HG02798 (cell line): ENCODE data around the gene RMDN2.

ENCODE experiments used
- ATAC-seq: cut with Tn5 transposase; IDR thresholded peaks from one replicate; pipeline ENCODE4 v1.9.1; 2021; ENCODE audit warnings: mild to moderate bottlenecking; ENCODE audit not compliant: unreplicated experiment, poor library complexity

The RMDN2 gene, protein sequence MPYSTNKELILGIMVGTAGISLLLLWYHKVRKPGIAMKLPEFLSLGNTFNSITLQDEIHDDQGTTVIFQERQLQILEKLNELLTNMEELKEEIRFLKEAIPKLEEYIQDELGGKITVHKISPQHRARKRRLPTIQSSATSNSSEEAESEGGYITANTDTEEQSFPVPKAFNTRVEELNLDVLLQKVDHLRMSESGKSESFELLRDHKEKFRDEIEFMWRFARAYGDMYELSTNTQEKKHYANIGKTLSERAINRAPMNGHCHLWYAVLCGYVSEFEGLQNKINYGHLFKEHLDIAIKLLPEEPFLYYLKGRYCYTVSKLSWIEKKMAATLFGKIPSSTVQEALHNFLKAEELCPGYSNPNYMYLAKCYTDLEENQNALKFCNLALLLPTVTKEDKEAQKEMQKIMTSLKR

GRCh38 chr2:37925063-37925897 lies at the start of gene RMDN2:
Gene RMDN2, plus strand, starts transcription at chr2:37925287. Its CDS starts 3,991 bp downstream, at chr2:37929278.
- peak; percentile 93 for ATAC-seq

DNA sequence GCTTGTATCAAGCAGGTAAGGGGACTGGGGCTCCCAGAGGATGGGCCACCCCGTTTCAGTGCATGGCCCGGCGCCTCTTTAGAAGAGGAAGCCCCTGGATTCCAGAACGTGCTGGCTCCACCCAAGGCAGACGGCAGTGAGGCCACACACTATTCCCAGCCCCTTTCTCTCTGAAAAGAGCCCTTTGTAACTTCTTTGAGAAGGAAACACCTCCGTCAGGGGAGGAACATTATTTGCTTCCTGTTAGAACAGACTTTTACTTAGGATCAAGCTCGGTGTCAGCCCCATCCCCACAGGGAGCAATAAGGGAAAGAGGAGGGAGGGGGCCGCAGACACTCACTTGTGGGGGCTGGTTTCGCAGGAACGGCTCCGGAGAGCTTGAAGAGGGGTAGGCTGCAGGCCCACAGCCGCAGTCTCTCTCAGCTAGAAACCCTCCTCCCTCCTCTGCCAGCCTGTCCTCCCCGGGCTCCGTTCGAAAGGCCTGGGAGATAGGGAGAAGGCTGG lies 49.6 kb upstream of the RMDN2 start:
- no peak for ATAC-seq

DNA sequence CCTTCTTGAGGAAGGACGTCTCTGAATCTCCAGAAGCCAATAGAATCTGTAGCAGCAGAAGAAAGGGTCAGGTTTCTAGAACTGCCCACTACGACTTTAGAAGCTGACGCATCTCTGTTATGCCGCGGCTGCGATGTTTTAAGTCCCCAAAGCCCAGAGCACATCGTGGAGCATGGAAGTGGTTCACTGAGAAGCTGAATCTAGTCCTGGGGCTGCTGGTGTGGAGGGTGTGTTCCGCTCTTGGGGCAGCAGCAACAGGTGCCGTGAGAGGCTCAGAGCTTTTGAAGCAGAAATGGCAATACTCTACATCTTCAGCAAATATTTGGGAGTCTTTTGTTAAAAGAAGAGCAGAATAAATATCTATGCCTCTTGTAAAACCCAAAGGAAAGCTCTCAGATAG lies 48.9 kb upstream of the RMDN2 start:
- ATAC-seq = no peak

DNA sequence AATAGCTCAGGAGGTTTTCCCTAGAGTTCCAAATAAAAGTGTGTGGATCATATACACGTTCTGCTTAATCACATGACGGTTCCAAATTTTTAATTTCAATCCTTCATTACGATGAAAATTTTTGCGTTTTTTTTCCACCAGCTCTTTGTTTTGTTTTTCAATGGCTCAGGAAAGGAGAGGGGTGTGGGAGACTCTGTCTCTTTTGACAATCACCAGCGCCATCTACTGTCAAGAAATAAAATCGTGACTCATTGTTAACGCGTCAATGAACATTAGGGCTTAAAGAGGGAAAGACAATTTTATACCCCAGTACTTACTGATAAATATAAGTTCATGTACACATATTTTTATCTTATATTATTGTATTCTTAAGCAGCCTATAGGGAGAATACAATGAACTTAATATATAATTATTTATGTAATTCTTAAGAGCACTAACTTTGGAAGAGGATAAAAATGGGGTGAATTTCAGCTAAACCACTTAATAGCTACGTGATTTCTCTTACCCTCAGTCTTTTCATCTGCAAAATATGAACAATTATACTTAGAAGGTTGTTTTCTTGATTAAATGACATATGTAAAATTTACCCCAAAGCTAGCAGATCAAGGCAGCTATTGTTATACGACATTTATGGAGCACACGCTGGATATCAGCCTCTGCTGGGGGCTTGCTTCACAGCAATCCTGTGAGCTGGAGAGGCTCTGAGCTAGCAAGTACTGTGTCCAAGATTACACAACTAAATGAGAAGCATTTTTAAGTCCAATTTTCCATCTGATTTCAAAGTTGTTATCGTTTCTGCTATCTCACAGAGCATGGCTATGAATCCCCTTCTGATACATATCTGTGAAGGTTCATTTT lies 47.4 kb upstream of the RMDN2 start:
- ATAC-seq = no peak

- ATAC-seq = no peak
Observed at GRCh38 chr2:37878536-37878935, 46.6 kb upstream of the RMDN2 start.

DNA sequence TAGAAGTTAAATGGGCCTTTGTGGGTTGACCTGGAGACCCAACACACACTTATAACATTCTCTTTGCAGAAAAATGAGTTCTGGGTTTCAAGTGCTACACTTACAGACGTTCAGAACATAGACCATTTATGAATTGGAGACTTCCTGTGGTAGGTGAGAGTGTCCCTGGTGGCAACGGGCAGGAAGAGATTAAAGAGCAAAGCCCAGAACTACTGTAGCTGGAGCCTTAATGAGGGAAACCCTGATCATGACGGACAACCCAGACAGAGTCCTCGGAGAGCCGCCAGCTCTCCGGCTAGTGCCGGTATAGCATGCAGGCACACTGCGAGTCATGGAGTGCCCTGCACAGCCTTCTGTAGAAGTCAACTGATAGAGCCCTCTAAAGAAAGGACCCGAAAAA lies 44.5 kb upstream of the RMDN2 start:
- no peak for ATAC-seq

DNA sequence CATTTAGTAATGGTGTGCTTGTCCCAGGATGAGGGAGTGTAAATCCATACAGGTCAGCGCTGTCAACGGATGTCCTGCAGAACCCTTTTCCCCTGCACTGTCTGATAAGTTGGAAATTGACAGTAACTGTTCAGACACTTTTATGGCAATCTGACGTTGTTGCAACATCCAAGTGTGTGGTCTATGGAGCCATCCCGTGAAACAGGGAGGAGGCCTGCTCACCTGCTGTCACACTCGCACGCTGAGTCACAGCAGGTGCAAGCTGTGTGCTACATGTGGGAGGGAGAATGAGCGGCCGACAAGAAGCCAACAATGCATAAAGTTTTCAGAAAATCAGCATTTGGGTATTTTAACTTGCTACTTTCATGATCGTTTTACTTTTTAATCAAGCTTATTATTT lies 43.7 kb upstream of the RMDN2 start:
- ATAC-seq = no peak

DNA sequence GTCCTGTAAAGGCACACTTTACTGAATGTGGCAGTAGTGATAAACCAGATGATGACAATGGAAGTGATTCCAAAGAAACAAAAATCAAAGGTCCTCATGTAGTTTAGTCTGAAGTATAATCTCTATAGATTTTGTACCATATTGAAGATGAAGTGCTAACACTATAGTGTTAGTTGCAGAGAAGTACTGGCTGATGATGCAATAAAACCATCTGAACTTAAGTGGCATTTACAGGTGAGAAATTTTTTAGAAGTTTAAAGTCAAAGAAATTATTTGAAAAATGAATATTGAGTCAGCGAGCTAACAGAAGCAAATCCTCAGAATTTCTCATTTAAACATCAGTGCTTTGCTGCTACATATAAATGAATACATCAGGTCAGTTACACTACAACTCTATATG lies 43.1 kb upstream of the RMDN2 start:
- ATAC-seq = no peak

DNA sequence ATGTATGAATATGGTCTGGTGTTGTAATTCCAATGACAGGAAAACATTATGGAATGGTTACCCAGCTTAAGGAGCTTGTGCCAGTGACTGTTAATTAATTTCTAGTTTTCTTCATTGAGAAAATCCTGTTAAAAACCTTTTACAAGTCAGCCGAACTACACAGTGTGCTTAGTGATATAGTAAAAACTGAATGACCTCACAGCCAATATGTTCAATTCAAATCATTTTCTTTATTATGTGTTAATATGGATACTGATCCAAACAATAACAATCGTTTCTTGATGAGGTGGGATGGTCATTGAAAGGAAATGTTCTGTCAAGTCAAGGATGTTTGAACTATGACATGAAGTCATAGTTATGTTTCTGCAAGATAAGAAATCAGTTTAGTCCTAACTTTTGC lies 41.6 kb upstream of the RMDN2 start:
- ATAC-seq = no peak

DNA sequence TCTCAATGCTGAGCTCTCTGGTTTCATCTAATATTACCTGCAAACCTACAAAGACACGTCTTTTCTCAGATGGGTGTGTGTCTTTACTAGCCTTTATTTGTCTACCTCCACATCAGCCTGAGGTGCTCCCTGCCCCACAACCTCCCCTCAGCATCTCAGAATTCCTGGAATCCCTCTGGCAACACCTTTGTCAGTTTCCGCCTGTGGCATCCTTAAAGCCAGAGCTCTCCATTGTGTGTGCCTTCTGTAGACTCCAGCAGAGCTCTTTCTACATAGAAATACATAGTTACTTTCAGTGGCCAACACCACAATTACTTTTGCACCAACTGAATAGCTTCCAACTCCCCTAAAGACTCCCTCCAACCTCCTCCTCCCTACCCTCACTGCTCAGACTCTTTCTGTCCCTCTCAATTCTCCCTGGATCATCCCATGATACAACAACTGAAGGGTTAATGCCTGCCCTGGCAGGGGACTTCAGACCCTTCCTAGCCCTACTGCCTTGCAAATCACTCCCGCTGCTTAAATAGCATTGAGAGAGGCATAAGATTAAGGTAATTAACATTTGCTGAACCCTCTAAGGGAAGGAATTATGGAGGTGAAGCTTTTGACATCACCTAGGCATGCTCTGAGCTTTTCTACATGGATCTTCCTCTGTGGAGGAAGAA lies 39.6 kb upstream of the RMDN2 start:
- ATAC-seq = no peak

GRCh38 chr2:37886745-37887144 lies 38.3 kb upstream of the RMDN2 start:
- no peak for ATAC-seq

DNA sequence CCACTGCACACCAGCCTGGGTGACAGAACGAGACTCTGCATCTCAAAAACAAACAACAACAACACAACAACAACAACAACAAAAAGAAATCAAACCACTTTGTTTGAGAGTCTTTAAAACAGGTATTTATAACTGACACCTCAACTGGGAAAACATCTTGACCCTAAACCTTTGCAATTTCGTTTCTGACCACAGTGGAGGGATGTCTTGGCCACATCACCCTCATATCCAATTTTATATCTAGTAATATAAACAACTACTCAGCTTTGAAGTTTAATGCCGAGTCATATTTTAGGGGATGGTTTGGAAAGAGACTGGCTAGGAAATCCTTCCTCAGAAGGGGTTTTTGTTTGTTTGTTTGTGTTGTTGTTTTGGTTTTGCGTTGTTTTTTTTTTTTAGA lies 37.8 kb upstream of the RMDN2 start:
- ATAC-seq = no peak

DNA sequence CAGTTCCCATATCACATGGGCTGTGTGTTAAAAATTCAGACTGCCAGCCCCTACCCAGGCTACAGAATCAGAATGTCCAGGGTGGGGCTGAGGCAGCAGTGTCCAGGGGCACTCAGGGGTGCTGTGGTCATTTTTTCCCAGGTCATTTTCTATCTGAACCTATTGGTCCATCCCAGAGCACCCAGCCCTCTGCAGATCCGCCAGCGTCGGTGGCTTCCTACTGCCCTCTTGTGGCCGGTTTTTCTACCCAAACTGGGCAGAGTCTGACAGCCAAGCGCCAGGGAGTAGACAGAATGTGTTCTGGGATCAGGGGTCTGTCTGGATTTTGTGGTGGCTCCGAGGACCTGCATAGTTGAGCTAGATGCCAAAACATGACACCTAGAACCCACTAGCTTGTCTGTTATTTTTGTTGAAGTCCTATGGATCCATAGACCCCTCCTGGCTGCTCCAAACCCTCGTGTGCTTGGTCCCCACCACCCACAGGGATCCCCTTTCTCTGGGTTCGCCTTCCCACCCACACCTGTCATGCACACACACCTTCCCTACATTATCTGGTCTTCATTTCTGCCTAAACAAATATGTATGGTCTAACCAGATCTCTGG lies 34.1 kb upstream of the RMDN2 start:
- peak; percentile 53 for ATAC-seq

GRCh38 chr2:37891846-37892435 lies 33.1 kb upstream of the RMDN2 start:
- ATAC-seq = no peak

- ATAC-seq = peak; percentile 76
Observed at GRCh38 chr2:37892436-37893114, 32.5 kb upstream of the RMDN2 start.

- ATAC-seq = no peak
Observed at GRCh38 chr2:37893327-37893726, 31.8 kb upstream of the RMDN2 start.

- no peak for ATAC-seq
Observed at GRCh38 chr2:37894047-37894446, 31.0 kb upstream of the RMDN2 start.

DNA sequence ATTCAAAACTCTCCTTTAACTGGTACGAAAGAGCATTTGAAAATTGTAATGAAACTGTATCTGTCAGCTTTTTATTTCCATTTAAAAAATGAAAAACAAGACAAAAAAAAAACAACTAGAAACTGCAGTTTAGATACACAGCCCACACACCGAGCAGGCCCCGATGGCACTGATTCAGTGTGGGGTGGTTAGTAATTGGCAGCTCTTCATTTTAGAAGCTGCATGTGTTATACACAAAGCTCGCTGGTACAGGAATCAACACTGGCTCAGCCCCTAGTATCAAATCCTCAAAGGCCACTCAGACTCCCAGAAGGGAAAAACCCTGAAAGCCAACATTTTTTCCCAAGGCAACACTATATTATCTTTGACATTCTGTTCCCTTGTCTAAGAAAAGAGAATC lies 30.5 kb upstream of the RMDN2 start:
- ATAC-seq = no peak

GRCh38 chr2:37895140-37895539 lies 29.9 kb upstream of the RMDN2 start:
- no peak for ATAC-seq
